Ureter (tissue), 1 donor: ENCODE data around the gene SSB. TPM values are rescaled to one million over a fixed set of nuclear protein-coding genes. Genes with fewer than 3 reads are reported as not detected.
"Not testable (repeated sequence)": the region's sequence is repeated elsewhere in the genome, so short reads cannot be mapped to it uniquely, and the experiment has no call there.

Source experiments
- DNase-seq: peaks from one replicate; pipeline ENCODE4 v3.0.0-alpha.2; 2020; ENCODE audit warnings: low spot score
- total RNA-seq: library from RNA; stranded (reverse); gene quantifications from one replicate; pipeline ENCODE4 v1.2.4, GENCODE V29; 2023
- donor health status: DM: yes; HTN: yes; CAD: no.

SSB gene
- total RNA-seq, 1 donor from 2014 or later: 87.6 TPM

DNA sequence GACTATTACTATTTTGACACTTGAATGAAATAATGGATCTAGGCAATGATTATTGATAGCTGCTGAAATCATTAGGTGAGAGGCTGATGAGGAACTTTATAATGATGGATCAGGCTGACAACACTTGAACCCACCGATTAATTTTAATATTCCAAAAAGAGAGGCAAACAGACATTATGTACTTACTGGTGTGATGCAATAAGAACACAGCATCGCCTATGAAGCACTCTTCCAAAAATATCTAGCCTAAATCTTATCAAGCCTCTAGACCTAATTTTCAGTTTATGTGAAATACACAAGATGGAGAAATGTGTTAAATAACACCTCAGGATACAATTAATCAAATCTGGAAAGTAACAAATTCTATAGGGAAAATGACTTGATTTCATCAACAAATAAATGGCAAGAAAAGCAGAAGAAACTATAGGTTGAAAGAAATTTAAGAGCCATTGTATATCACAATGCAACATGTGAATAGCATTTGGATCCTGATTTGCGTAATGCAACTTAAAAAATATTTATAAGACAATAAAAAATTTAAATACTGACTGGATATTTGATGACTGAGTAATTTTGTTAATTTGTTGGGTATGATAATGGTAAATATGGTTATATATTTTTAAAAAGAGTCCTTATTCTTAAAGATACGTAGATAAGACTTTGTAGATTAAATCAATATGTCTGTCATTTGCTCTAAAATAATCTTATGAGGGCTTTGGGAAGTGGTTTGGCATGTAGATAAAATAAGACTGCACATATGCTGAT, 17.2 kb upstream of the SSB start:
- no peak for DNase-seq

DNA sequence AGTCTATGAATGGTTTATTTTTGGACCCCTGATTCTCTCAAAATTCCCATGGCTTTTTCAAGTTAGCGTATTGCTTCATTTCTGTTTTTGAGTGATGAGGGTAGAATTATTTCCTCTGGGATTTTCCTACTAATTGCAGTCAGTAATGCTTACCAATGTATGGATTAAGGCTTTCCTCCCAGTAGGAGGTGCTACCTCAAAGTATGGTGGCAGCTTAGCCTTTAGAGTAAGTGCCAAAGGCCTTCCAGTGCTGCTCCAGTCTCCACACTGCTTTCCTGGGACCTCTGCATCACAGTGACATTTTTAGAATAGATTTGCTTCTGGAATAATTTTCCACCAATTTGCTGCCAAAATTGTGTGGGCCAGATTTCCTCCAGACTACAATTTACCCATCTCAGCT, 16.2 kb upstream of the SSB start:
- no peak for DNase-seq

DNA sequence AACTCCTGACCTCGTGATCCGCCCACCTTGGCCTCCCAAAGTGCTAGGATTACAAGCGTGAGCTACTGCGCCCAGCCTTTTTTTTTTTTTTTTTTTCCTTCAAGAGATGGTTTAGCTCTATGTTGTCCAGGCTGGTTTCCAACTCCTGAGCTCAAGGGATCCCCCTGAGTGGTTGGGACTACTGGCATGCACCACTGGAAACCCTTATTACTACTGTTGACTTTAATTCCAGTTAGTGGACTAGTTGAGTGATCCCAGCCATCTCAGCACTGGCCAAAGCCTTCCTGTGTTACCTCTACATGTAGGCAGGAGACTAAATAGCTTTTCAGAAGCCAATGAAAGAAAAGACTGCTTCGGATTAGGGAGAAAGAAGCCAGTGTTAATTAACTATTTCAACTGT, 8.1 kb upstream of the SSB start:
- DNase-seq: no peak

DNA sequence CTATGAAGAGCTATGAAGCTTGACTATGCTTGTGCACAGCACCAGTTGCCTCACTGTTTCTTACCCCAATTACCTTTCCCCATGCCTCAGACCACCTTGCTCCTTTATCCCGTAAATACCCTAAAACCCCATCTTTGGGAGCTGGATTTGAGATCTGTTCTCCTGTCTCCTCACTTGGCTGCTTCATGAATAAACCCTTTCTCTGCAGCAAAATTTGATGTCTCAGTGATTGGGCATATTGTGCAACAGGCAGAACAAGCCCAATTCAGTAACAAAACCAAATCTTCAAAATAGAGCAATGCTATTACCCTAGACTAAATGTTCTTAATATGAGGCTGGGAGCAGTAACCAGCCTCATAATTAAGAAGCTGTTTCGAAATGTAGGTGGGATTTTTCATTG, 3.5 kb upstream of the SSB start:
- no peak for DNase-seq

DNA sequence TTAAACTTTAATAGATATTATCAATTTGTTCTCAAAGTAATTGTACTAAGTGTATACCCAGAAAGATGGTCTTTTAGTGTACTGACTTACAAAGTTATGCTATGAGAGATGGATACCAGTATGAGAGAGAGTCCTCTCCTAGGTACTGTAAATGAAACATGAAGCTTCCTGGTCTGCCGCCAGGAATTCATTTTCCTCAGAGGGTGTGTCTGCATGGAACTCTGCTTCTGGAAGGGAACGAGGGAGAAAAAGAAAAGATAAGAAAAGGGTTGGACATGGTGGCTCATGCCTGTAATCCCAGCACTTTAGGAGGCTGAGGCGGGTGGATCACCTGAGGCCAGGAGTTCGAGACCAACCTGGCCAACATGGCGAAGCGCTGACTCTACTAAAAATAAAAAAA, 2.2 kb upstream of the SSB start:
- DNase-seq: no peak

DNA sequence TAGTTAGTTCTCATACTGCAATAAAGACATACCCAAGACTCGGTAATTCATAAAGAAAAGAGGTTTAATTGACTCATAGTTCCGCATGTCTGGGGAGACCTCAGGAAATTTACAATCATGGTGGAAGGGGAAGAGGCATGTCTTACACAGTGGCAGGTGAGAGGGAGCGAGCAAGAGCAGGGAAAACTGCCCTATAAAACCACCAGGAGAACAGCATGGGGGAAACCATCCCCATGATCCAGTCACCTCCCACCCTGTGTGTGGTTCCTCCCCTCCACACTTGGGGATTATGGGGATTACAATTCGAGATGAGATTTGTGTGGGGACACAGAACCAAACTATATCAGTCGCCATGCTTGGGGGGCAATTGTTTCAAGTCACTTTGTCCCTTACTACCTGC, 1.1 kb upstream of the SSB start:
- no peak for DNase-seq

DNA sequence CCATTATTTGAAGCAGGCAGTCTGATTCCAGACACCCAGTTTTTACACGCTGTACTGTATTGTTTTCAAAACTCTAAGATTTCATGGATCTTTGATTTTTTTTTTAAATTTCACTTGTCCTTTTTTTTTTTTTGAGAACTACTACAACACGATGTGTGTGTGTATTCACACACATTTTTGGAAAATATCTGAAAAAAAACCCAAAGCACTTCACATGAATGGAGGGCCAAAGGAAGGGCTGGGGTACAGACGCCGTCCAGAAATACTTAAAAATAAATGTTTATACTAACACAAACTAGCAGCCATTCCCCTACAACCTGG, 314 bp upstream of the SSB start:
- no peak for DNase-seq

DNA sequence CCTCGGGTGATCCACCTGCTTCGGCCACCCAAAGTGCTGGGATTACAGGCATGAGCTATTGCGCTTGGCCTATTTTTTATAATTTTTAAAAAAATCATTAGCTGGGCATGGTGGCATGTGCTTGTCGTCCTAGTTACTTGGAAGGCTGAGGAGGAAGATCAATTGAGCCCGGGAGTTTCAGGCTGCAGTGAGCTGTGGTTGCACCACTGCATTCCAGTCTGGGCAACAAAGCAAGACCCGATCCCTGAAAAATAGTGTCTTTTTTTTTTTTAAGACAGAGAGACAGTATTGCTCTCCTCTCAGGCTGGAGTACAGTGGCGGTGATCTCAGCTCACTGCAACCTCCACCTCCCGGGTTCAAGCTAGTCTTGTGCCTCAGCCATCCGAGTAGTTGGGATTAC, 4.8 kb downstream of the SSB start:
- no peak for DNase-seq

DNA sequence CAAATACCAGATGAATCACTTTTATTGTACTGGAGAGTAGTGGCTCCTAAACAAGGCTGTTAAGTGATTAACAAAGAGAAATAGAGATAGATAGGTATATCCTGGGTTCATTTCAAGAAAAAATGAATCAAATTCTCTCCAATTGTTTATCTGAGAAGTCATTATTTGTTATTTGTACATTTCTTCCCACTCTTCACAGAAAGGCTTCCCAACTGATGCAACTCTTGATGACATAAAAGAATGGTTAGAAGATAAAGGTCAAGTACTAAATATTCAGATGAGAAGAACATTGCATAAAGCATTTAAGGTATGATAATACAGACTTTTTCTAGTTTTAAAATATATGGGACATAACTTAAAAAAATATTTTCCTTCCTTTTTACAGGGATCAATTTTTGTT, 7.9 kb downstream of the SSB start:
- DNase-seq: no peak

DNA sequence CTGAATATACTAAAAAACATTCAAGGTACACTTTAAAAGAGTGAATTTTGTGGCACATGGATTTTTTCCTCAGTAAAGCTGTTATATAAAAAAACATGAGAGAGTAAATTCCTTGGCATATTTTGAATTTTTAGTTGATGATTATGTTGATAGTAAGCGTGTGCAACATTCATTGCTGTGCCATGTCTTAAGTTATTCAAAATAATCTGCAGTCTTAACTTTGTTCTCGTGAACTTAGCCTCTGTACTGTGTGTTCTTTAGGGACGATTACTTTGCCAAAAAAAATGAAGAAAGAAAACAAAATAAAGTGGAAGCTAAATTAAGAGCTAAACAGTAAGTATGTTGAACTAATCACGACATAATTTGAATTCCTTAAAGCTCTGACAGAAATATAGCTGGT, 9.6 kb downstream of the SSB start:
- DNase-seq: no peak

DNA sequence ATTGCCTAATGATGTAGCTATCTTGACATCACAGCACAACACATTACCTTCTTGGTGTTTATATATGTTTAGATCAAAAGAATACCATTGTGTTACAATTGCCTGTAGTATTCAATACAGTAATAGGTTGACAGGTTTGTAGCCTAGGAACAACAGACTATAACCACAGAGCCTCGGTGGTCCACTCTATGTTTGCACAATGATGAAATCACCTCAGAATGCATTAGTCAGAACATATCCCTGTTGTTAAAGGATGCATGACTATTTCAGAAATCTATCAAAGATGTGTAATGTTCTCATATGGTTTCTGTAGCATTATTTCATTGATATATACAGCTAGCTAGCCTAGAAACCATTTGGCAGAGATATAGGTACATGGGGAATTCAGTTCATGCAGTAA, 17.2 kb downstream of the SSB start:
- no peak for DNase-seq

DNA sequence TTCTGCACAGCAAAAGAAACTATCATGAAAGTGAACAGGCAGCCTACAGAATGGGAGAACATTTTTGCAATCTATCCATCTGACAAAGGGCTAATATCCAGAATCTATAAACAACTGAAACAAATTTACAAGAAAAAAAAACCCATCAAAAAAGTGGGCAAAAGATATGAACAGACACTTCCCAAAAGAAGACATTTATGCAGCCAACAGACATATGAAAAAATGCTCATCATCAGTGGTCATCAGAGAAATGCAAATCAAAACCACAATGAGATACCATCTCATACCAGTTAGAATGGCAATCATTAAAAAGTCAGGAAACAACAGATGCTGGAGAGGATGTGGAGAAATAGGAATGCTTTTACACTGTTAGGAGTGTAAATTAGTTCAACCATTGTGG, 18.3 kb downstream of the SSB start:
- not testable (repeated sequence) for DNase-seq

DNA sequence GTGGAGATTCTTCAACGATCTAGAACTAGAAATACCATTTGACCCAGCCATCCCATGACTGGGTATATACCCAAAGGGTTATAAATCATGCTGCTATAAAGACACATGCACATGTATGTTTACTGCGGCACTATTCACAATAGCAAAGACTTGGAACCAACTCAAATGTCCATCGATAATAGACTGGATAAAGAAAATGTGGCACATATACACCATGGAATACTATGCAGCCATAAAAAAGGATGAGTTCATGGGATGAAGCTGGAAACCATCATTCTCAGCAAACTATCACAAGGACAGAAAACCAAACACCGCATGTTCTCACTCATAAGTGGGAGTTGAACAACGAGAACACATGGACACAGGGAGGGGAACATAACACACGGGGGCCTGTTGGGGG, 18.7 kb downstream of the SSB start:
- not testable (repeated sequence) for DNase-seq

DNA sequence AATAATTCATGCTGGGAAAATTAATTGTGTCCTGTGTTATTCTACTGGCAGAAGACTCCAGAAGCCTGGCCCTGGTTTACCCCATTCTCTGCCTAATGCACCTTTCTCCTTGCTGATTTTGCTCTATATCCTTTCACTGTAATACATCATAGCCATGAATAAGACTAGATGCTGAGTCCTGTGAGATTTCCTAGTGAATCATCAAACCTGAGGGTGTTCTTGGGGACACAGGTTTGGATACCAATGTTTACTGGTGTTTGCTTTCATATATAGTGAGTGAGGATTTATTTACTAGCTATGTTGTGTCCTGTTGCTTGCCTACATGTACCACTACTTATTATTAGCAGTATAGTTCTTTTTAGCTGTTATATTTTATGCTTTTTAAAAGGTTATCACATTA, 19.6 kb downstream of the SSB start:
- DNase-seq: no peak

DNA sequence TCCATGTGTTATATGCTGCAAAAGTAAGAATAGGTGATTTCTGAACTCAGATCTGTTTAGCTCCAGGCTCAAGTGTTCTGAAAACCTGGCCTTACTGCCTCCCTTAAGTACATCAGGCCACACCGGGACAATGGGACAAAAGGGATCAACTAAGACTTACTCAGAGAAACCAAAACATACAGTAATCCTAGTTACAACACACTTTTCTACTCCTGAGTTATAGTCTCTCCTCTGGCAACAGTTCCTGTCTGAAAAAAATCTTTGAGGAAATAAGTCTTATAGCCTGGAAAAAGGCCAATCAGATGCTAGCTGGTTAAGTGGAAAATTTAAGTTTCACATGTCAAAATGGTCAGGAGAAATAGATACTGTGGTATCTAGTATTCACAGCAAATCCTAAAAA, 20.4 kb downstream of the SSB start:
- no peak for DNase-seq

DNA sequence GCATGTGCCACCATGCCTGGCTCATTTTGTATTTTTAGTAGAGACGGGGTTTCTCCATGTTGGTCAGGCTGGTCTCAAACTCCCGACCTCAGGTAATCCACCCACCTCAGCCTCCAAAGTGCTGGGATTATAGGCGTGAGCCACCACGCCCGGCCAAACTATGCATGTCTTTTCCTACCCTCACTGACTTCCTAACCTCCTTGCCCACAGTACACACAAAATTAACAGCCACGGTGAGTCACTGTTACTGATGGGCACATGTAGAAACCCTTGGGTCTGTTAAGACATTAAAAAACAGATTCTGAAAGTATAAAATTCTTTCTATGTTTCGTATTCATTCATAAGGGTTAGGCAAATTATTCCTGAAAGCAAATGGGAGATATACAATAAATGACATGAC, 21.4 kb downstream of the SSB start:
- not testable (repeated sequence) for DNase-seq

DNA sequence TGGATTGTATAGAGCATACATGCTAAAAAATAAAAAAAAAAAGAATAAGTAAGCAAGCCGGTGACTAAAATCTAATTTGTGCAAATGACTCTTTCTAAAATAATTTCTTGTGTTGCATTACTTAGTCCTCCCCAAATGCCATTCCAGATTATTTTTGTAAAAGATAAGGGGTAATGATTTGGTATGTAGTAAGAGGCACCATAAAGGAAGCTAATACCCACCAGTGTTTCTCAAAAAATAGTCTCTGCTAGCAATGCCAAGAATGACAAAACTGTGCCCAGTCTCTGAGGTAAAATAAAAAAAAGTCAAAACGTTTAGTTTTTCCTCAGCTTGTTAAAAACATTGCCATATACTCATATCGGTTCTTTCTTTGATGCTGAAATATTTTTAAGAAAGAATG, 23.4 kb downstream of the SSB start:
- DNase-seq: no peak

DNA sequence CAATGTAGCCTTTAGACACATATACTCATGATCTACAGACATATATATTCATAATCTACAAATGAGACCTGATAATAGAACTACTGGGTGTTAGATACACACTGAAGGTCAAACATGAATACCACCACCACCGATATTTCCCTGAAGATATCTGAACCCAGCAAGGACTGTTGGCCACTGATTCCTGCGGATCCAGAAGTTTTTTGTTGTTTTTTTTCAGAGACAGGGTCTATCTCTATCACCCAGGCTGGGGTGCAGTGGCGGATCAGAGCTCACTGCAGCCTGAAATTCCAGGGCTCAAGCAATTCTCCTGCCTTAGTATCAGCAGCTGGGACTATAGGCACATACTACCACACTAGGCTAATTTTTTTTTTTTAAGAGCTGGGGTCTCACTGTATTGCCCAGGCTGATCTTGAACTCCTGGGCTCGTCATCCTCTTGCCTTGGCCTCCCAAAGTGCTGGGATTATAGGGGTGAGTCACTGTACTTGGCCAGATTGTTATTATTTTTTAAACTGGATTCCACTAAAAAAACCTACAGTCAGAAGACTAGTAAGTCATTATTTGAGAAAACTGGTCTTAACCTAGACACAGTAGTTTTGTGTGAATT, 24.2 kb downstream of the SSB start:
- no peak for DNase-seq

DNA sequence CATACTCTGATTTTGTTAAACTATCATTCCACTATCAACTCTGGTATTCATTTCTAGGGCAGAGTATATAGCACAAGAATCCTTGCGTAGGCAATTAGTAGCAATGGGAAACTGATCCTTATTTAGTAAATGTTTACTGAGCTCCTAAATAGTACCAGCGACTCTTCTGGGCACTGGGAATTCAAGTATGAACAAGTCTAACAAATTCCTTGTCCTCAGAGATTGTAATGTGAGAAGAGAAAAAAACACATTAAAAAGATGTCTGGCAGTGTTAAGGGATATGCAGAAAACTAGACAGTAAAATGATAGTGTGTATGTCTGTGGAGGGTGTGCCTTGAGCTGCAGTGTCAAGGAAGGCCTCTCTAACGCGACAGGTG, 25.3 kb downstream of the SSB start:
- DNase-seq: no peak

DNA sequence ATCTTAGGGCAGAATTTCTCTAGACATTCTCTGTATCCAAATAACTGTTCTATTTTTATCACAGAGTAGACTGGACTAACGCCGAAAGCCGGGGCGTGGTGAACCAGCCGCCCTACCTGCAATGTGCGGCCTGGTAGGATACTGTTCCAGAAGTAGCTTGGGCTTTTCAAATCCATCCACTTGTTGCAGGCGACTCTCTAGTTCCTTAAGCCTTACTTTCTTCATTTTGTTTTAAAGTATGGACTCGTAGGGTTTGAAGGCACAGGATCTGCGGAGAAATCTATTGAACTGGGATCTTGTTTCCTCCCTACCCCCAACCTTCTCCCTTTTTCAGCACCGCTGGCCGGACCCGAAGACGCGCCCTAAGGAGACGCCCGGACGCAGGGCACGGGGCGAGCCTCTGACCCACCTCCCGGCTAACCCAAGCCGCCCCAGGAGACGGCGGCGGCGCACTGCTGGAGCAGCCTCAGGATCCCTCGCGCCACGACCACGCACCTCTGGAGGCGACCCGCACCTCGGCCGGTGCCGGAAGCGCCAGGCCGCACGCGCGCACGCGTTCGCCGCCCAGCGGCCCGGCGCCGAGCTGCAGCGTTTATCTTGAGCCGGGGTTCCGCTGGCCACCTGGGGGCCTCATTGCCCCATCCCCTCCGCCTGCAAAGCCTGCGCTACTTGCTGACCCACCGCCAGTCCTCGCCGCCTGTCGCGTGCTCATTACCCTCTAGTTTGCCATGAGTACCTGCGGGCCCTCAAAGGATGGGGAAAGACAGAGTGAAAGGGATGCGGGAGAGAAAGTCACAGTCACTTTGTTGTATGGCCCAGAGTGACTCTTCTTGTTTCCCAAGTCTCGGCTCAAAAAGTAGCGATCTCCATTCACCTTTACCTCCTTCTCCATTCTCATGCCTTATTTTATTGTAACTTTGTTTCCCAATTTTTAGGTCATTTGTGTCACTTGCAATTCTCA, 26.0 kb downstream of the SSB start, which contains the start of gene METTL5:
Gene METTL5, minus strand, starts transcription at position 533 of the 961 bp plus-strand sequence. Its CDS starts 308 bp downstream, at position 225.
- DNase-seq: peak; percentile 83

DNA sequence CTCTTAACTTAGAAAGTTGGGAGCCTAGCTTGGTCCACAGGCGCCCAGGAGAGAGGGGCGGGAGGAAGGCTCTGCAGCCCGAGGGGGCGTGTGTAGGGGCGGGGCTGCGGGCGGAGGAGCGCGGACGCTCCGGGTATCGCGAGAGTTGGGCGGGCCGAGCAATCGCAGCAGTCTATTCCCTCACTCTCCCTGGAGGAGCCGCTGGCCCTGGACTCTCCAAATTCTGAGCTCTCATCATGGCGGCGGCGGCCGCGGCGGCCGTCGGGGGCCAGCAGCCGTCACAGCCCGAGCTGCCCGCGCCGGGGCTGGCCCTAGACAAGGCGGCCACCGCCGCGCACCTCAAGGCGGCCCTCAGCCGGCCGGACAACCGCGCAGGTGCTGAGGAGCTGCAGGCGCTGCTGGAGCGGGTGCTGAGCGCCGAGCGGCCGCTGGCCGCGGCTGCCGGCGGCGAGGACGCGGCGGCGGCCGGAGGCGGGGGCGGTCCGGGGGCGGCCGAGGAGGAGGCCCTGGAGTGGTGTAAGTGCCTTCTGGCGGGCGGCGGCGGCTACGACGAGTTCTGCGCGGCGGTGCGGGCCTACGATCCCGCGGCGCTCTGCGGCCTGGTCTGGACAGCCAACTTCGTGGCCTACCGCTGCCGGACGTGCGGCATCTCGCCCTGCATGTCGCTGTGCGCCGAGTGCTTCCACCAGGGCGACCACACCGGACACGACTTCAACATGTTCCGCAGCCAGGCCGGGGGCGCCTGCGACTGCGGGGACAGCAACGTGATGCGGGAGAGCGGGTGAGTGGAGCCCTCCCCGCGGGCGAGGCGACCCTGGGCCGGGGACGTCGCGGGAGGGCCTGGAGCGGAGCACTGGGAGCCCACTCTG, 28.8 kb downstream of the SSB start, which contains the start of gene UBR3:
Gene UBR3, plus strand, starts transcription at position 183 of the 869 bp plus-strand sequence. Its CDS starts 54 bp downstream, at position 237.
- peak; percentile 95 for DNase-seq
